Upper lobe of left lung (tissue), 6 donors: Measurements from ENCODE around the gene MAPK8IP1. TPM values are rescaled to one million over a fixed set of nuclear protein-coding genes. Genes with fewer than 3 reads are reported as not detected.
A peak's percentile ranks its signal among the peaks of the same experiment; 100 is the strongest.

Source experiments
- ATAC-seq, 2 donors: fragments of 200-7000 bp; cut with Tn5 transposase; one replicate each; pipeline ENCODE4 v1.9.1; 2022; ENCODE audit warnings: mild to moderate bottlenecking in 2 of 2, moderate library complexity in 2 of 2; ENCODE audit not compliant: low FRiP score in 2 of 2
- DNase-seq, 2 donors: peaks; one replicate each; pipeline ENCODE4 v3.0.0-alpha.2; 2019 to 2020
- H3K27ac ChIP-seq, 4 donors: fragments of 200-600 bp; sonication (generic); one replicate each; pipeline ENCODE4 v1.5.1; 2016 to 2019
- H3K27me3 ChIP-seq, 4 donors: fragments of 200-600 bp; sonication (generic); one replicate each; pipeline ENCODE4 v1.5.1; 2017 to 2019
- H3K36me3 ChIP-seq, 4 donors: fragments of 200-600 bp; sonication (generic); one replicate each; pipeline ENCODE4 v1.5.1; 2016 to 2019
- H3K4me1 ChIP-seq, 4 donors: fragments of 200-600 bp; sonication (generic); one replicate each; pipeline ENCODE4 v1.5.1; 2018 to 2019
- H3K4me3 ChIP-seq, 4 donors: fragments of 200-600 bp; sonication (generic); one replicate each; pipeline ENCODE4 v1.5.1; 2017 to 2019; ENCODE audit warnings: mild to moderate bottlenecking in 2 of 4, moderate library complexity in 1 of 4
- H3K9me3 ChIP-seq, 4 donors: fragments of 200-600 bp; sonication (generic); one replicate each; pipeline ENCODE4 v1.5.1; 2018 to 2019
- EP300 ChIP-seq, 4 donors: sonication (generic); formaldehyde crosslinking; IDR thresholded peaks; one replicate each; pipeline ENCODE4 v1.5.1; 2017; ENCODE audit warnings: antibody characterized with exemption in 4 of 4, control low read depth in 2 of 4
- POLR2A ChIP-seq, 4 donors: fragments of 450-650 bp; IDR thresholded peaks; one replicate each; pipeline ENCODE4 v1.5.1; 2016 to 2017; ENCODE audit warnings: antibody characterized with exemption in 4 of 4, mild to moderate bottlenecking in 2 of 4
- POLR2AphosphoS5 ChIP-seq, 2 donors: sonication (generic); formaldehyde crosslinking; IDR thresholded peaks; one replicate each; pipeline ENCODE4 v1.5.1; 2017; ENCODE audit warnings: antibody characterized with exemption in 2 of 2
- WGBS, 2 donors: methylation state at CpG; one replicate each; pipeline ENCODE4 v1.1.5; 2017 to 2018; 5-methylcytosine and 5-hydroxymethylcytosine counted together
- total RNA-seq, 6 donors: library from RNA; depleted of rRNA in 4 of 6; stranded (reverse); fragments of >200 nt in 4 of 6; gene quantifications; one replicate each; pipeline versions ENCODE4 v1.1.0 to v1.2.1, GENCODE V29; 2016 to 2021
- TF ChIP-seq, protein P1 (sequence below), 6 experiments: fragments of 450-650 bp in 4 of 6; fragments of 200-600 bp in 2 of 6; sonication (generic) in 2 of 6; IDR thresholded peaks; one replicate each; pipeline ENCODE4 v1.5.1; 2016 to 2019; ENCODE audit warnings: antibody characterized with exemption in 6 of 6
- donor health status: DM: no; HTN: no; CAD: no; lungs with moderate emphysema.
- donor health status: DM: no; HTN: yes; CAD: no; lungs with severe emphysema.

The MAPK8IP1 gene
- total RNA-seq, 6 donors from 2014 or later: 2.1 to 16.0 (median 8.7) TPM

DNA sequence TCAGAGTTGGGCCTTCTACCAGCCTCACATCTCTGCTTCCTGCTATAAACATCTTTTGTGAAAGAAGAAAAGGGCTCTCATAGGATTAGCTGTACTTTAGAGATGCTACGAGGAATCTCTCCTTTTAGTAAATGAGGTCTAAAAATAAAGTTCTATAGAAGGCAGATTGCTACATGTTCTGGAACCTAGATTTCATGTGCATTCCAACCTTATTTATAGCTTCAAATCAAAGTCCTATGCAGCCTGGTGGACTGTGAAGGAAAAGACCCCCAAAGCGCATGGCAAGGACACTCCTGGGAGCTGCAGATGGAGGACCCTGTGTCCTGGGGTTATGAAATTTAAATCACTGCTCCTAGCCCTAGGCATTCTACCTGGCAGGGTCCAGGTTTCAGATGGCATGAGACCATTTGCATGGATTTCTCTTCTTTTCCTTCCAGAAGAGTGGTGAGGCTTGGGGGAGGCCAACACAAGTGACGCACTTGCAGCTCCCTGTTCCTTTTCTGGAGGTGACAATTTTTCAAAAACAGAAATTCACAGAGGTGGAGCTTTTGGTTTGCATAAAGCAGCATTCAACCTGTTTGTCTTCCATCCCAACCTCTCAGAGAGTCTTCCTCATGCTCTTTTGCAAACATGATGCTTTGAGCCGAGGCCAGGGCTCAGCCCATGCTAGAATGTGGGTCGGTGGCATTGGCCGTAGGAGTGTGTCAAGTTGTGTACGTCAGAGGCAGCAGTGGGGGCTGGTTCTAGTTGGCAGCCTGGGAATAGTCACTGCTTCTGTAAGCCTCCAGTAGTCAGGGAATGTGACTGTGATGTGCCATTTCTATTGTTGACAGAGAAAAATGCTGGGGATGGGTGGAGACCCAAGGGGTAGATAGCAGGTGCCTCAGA is 31.9 kb upstream of the MAPK8IP1 start:
- no peak for ATAC-seq
- H3K4me3 ChIP-seq: no peak overlapping the region
- H3K27me3 ChIP-seq: no peaks in the 10 kb centered on the region
- peaks cover 3 to 32% (median 9%) of the 10 kb centered on the region in 4 donors for H3K36me3 ChIP-seq
- H3K4me1 ChIP-seq: peaks cover 60 to 95% (median 75%) of the 10 kb centered on the region in 4 donors
- TF ChIP-seq, protein P1, sequence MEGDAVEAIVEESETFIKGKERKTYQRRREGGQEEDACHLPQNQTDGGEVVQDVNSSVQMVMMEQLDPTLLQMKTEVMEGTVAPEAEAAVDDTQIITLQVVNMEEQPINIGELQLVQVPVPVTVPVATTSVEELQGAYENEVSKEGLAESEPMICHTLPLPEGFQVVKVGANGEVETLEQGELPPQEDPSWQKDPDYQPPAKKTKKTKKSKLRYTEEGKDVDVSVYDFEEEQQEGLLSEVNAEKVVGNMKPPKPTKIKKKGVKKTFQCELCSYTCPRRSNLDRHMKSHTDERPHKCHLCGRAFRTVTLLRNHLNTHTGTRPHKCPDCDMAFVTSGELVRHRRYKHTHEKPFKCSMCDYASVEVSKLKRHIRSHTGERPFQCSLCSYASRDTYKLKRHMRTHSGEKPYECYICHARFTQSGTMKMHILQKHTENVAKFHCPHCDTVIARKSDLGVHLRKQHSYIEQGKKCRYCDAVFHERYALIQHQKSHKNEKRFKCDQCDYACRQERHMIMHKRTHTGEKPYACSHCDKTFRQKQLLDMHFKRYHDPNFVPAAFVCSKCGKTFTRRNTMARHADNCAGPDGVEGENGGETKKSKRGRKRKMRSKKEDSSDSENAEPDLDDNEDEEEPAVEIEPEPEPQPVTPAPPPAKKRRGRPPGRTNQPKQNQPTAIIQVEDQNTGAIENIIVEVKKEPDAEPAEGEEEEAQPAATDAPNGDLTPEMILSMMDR (IDR thresholded peaks at IDR 0.05): no peak
- TF ChIP-seq POLR2A (IDR thresholded peaks at IDR 0.05): no peak
- peak overlapping the region in 1 of 4 donors; percentile 20 for H3K27ac ChIP-seq
- WGBS, 2 donors: 79 to 81% methylated on average over 7 of the region's 7 CpGs
- DNase-seq: no peak
- no peaks in the 10 kb centered on the region for H3K9me3 ChIP-seq

DNA sequence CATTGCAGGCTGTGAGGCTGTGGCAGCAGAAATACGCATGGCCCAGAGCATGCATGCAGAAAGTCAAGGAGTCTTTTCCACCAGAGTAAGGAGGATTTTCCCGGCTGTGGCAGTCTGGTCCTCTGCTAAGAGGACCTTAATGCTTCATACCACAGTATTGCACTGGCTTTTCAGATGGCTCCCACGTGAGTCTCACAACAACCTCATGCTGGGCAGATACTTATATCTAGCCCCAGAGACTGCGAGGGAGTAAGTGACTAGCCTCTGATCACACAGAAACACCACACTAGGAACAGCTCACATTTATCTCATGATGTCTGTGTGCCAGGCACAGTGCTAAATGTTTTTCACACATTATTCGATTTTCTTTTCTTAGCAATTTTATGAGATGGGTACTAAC is 30.1 kb upstream of the MAPK8IP1 start:
- DNase-seq: no peak
- H3K4me1 ChIP-seq: peaks cover 60 to 95% (median 74%) of the 10 kb centered on the region in 4 donors
- peak overlapping the region in 2 of 4 donors; percentile 31 to 38 for H3K27ac ChIP-seq
- H3K27me3 ChIP-seq: no peaks in the 10 kb centered on the region
- H3K36me3 ChIP-seq: peaks cover 4 to 43% (median 11%) of the 10 kb centered on the region in 4 donors
- no peak overlapping the region for H3K4me3 ChIP-seq
- 55 to 78% methylated on average over 5 of the region's 5 CpGs for WGBS, 2 donors
- ATAC-seq: no peak
- TF ChIP-seq POLR2AphosphoS5 (IDR thresholded peaks at IDR 0.05) (no peak), POLR2A (IDR thresholded peaks at IDR 0.05) (no peak), EP300 (IDR thresholded peaks at IDR 0.05) (no peak)
- TF ChIP-seq, protein P1 (IDR thresholded peaks at IDR 0.05): no peak
- H3K9me3 ChIP-seq: no peaks in the 10 kb centered on the region

- WGBS, 2 donors: 80 to 86% methylated on average over 2 to 6 of the region's 6 CpGs
- peaks cover 62 to 94% (median 71%) of the 10 kb centered on the region in 4 donors for H3K4me1 ChIP-seq
- H3K27me3 ChIP-seq: no peaks in the 10 kb centered on the region
- H3K9me3 ChIP-seq: no peaks in the 10 kb centered on the region
- peak in 1 of 2 donors; percentile 40 for ATAC-seq
- H3K36me3 ChIP-seq: peaks cover 5 to 50% (median 15%) of the 10 kb centered on the region in 4 donors
- TF ChIP-seq EP300 (IDR thresholded peaks at IDR 0.05) (no peak), POLR2A (IDR thresholded peaks at IDR 0.05) (no peak), POLR2AphosphoS5 (IDR thresholded peaks at IDR 0.05) (no peak)
- TF ChIP-seq, protein P1 (IDR thresholded peaks at IDR 0.05): no peak
- H3K4me3 ChIP-seq: no peak overlapping the region
- H3K27ac ChIP-seq: peak overlapping the region in 3 of 4 donors; percentile 19 to 77 (median 38)
- no peak for DNase-seq
Observed at GRCh38 chr11:45856044-45856468, 29.4 kb upstream of the MAPK8IP1 start.

DNA sequence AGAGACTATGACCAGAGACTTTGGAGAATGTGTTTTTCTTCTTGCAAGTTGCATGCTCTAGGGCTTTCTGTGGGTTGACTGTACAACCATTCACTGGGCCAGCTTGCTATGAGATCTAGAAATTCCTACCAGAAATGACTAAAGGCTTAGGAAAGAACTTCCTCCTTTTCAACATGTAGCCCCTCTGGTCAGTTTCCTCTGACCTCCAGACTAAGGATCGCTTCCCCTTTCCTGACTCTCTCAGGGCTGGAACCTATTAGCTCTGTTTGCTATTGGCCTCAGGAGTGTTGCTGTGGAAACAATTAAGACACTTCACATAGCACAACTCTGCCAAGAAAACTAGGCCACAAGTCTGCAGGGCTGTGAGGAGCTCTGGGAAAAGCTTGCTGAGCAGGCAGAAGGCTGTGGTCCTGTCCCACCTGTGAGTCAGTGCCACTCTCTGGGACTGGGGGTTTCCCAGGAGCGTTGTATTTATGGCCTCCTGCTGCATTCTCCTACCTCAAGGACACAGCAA is 27.4 kb upstream of the MAPK8IP1 start:
- TF ChIP-seq EP300 (IDR thresholded peaks at IDR 0.05) (peak in 1 of 4 donors; percentile 37), POLR2A (IDR thresholded peaks at IDR 0.05) (peak in 1 of 4 donors; percentile 11), POLR2AphosphoS5 (IDR thresholded peaks at IDR 0.05) (peak; percentile 21 to 25)
- TF ChIP-seq, protein P1 (IDR thresholded peaks at IDR 0.05): no peak
- DNase-seq (peak in 1 of 2 donors; percentile 90), ATAC-seq (peak; percentile 82 to 86)
- Histone ChIP-seq H3K27ac (peak overlapping the region; percentile 77 to 85 (median 79)), H3K4me3 (no peak overlapping the region), H3K9me3 (no peaks in the 10 kb centered on the region), H3K27me3 (no peaks in the 10 kb centered on the region), H3K4me1 (peaks cover 48 to 76% (median 56%) of the 10 kb centered on the region in 4 donors), H3K36me3 (peaks cover 16 to 70% (median 34%) of the 10 kb centered on the region in 4 donors)
- 34 to 45% methylated on average over 2 of the region's 2 CpGs for WGBS, 2 donors
